GM23248 (cell line): ENCODE results near the gene ATP2A2. TPM values are rescaled to one million over a fixed set of nuclear protein-coding genes. Genes with fewer than 3 reads are reported as not detected.
A peak's percentile ranks its signal among the peaks of the same experiment; 100 is the strongest.
"Not testable (repeated sequence)": the region's sequence is repeated elsewhere in the genome, so short reads cannot be mapped to it uniquely, and the experiment has no call there.

Experiments used
- DNase-seq: peaks from one replicate; pipeline ENCODE4 v3.0.0-alpha.2; 2015
- H2AFZ ChIP-seq: fragments of 200-600 bp; sonication (generic); 2 replicates; pipeline ENCODE4 v1.6.1; 2016; ENCODE audit warnings: antibody characterized with exemption
- H3F3A ChIP-seq: fragments of 200-600 bp; sonication (generic); 2 replicates; pipeline ENCODE4 v1.6.1; 2016; ENCODE audit warnings: mild to moderate bottlenecking, antibody characterized with exemption, mixed run types; ENCODE audit not compliant: insufficient read depth
- H3K27ac ChIP-seq: fragments of 200-600 bp; sonication (generic); 2 replicates; pipeline ENCODE4 v1.5.1; 2016; ENCODE audit warnings: mild to moderate bottlenecking
- H3K27me3 ChIP-seq: fragments of 200-600 bp; sonication (generic); replicated peaks from 2 replicates; pipeline ENCODE4 v1.6.1; 2016; ENCODE audit warnings: mild to moderate bottlenecking; ENCODE audit not compliant: insufficient read depth
- H3K36me3 ChIP-seq: fragments of 200-600 bp; sonication (generic); 2 replicates; pipeline ENCODE4 v1.6.1; 2016; ENCODE audit warnings: low read depth, mild to moderate bottlenecking
- H3K4me1 ChIP-seq: fragments of 200-600 bp; sonication (generic); 2 replicates; pipeline ENCODE4 v1.6.1; 2016; ENCODE audit warnings: mild to moderate bottlenecking; ENCODE audit not compliant: insufficient read depth
- H3K4me2 ChIP-seq: fragments of 200-600 bp; sonication (generic); one replicate; pipeline ENCODE4 v1.6.1; 2016; ENCODE audit warnings: mild to moderate bottlenecking; ENCODE audit not compliant: unreplicated experiment
- H3K4me3 ChIP-seq: fragments of 200-600 bp; sonication (generic); 2 replicates; pipeline ENCODE4 v1.5.1; 2016; ENCODE audit warnings: mild to moderate bottlenecking
- H3K79me2 ChIP-seq: fragments of 200-600 bp; sonication (generic); 2 replicates; pipeline ENCODE4 v1.6.1; 2016; ENCODE audit warnings: mild to moderate bottlenecking; ENCODE audit not compliant: insufficient read depth
- H3K9ac ChIP-seq: fragments of 200-600 bp; sonication (generic); 2 replicates; pipeline ENCODE4 v1.6.1; 2016; ENCODE audit warnings: mild to moderate bottlenecking
- H3K9me2 ChIP-seq: fragments of 200-600 bp; sonication (generic); 2 replicates; pipeline ENCODE4 v1.6.1; 2016; ENCODE audit warnings: mixed run types, mild to moderate bottlenecking, moderate library complexity; ENCODE audit not compliant: insufficient read depth
- H3K9me3 ChIP-seq: fragments of 200-600 bp; sonication (generic); one replicate; pipeline ENCODE4 v1.6.1; 2017; ENCODE audit warnings: low read depth
- H4K20me1 ChIP-seq: fragments of 200-600 bp; sonication (generic); 2 replicates; pipeline ENCODE4 v1.6.0; 2016; ENCODE audit not compliant: insufficient read depth
- EZH2 ChIP-seq: fragments of 200-600 bp; sonication (generic); IDR thresholded peaks from 2 replicates; pipeline ENCODE4 v1.6.1; 2018; ENCODE audit warnings: antibody characterized with exemption, mild to moderate bottlenecking; ENCODE audit not compliant: insufficient read depth, poor library complexity, severe bottlenecking
- EZH2phosphoT487 ChIP-seq: fragments of 200-600 bp; sonication (generic); IDR thresholded peaks from 2 replicates; pipeline ENCODE4 v1.6.1; 2018; ENCODE audit warnings: antibody characterized with exemption, moderate library complexity, mild to moderate bottlenecking, low read depth; ENCODE audit not compliant: insufficient read depth
- WGBS, 2 experiments: methylation state at CpG; one replicate each; pipeline ENCODE4 v1.1.6; 2015 to 2017; ENCODE audit warnings: low lambda C conversion rate in 2 of 2, low coverage in 1 of 2; ENCODE audit errors: missing lambda C conversion rate in 2 of 2; 5-methylcytosine and 5-hydroxymethylcytosine counted together
- in situ Hi-C: fragments of 300-500 bp; cut with MboI; formaldehyde crosslinking; loops from 2 replicates; pipeline ENCODE4 v1.15.0; 2020
- polyA plus RNA-seq: library from polyadenylated mRNA; unstranded; fragments of >200 nt; fragmentation: Nextera tagmentation; extraction: Ambion mirVana; gene quantifications from 2 replicates; pipeline ENCODE4 v1.2.1, GENCODE V29; 2016
- total RNA-seq: library from RNA; depleted of rRNA; stranded (reverse); fragments of >200 nt; shearing (Covaris generic); gene quantifications from 2 replicates; pipeline ENCODE4 v1.2.3, GENCODE V29; 2014

The ATP2A2 gene
- total and polyA plus RNA-seq, 2 experiments from 2014 or later, result 29.5 to 142 TPM

- Histone ChIP-seq H3K27me3 (no peaks in the 10 kb centered on the region), H3F3A (peaks cover 61% of the 10 kb centered on the region), H3K36me3 (peaks cover 33% of the 10 kb centered on the region), H3K4me1 (no peaks in the 10 kb centered on the region), H3K9me2 (no peaks in the 10 kb centered on the region), H3K79me2 (peaks cover 5% of the 10 kb centered on the region; the same call in 1 of the 2 replicates), H3K27ac (no peak overlapping the region), H3K9me3 (no peaks in the 10 kb centered on the region), H4K20me1 (no peaks in the 10 kb centered on the region), H3K9ac (no peak overlapping the region), H3K4me3 (no peak overlapping the region), H3K4me2 (no peak overlapping the region), H2AFZ (no peak overlapping the region)
- no peak for TF ChIP-seq EZH2phosphoT487
- no peak for TF ChIP-seq EZH2
- DNase-seq, result no peak
- 88 to 89% methylated on average over 3 of the region's 3 CpGs for WGBS, 2 experiments
- in situ Hi-C loops, result no loop called here
Observed at GRCh38 chr12:110352401-110352800, 71.4 kb downstream of the ATP2A2 start.

- TF ChIP-seq EZH2phosphoT487 (no peak), EZH2 (no peak)
- no peak overlapping the region for H2AFZ ChIP-seq
- H3K9ac ChIP-seq, result no peak overlapping the region
- peaks cover 24% of the 10 kb centered on the region for H3K36me3 ChIP-seq
- H3K9me2 ChIP-seq, result no peaks in the 10 kb centered on the region
- H3K27me3 ChIP-seq, result no peaks in the 10 kb centered on the region
- no peaks in the 10 kb centered on the region for H4K20me1 ChIP-seq
- WGBS, 2 experiments, result 76 to 79% methylated on average over 13 of the region's 13 CpGs
- H3K9me3 ChIP-seq, result no peaks in the 10 kb centered on the region
- in situ Hi-C loops, result no loop called here
- DNase-seq, result no peak
- no peak overlapping the region for H3K4me2 ChIP-seq
- H3K4me1 ChIP-seq, result no peaks in the 10 kb centered on the region
- H3F3A ChIP-seq, result peaks cover 54% of the 10 kb centered on the region
- no peaks in the 10 kb centered on the region; the same call in 1 of the 2 replicates for H3K79me2 ChIP-seq
- H3K4me3 ChIP-seq, result no peak overlapping the region
- no peak overlapping the region for H3K27ac ChIP-seq
Observed at GRCh38 chr12:110353211-110353965, 72.3 kb downstream of the ATP2A2 start.

GRCh38 chr12:110354172-110354780, 73.2 kb downstream of the ATP2A2 start:
- Histone ChIP-seq H3K9me3 (no peaks in the 10 kb centered on the region), H3K36me3 (peaks cover 16% of the 10 kb centered on the region), H3K79me2 (no peaks in the 10 kb centered on the region), H3K4me3 (no peak overlapping the region), H3F3A (peaks cover 52% of the 10 kb centered on the region), H3K4me1 (no peaks in the 10 kb centered on the region), H3K27ac (no peak overlapping the region), H3K27me3 (no peaks in the 10 kb centered on the region), H2AFZ (no peak overlapping the region), H3K9me2 (no peaks in the 10 kb centered on the region), H3K9ac (no peak overlapping the region), H3K4me2 (no peak overlapping the region), H4K20me1 (no peaks in the 10 kb centered on the region)
- no peak for TF ChIP-seq EZH2
- no peak for TF ChIP-seq EZH2phosphoT487
- no peak for DNase-seq
- in situ Hi-C loops, result no loop called here
- 93 to 95% methylated on average over 7 of the region's 7 CpGs for WGBS, 2 experiments

GRCh38 chr12:110355073-110355472, 74.0 kb downstream of the ATP2A2 start:
- no peak overlapping the region for H2AFZ ChIP-seq
- no peaks in the 10 kb centered on the region for H3K9me3 ChIP-seq
- WGBS, 2 experiments, result 22 to 27% methylated on average over 3 of the region's 3 CpGs
- no peaks in the 10 kb centered on the region for H3K4me1 ChIP-seq
- no peak overlapping the region for H3K4me3 ChIP-seq
- no peak overlapping the region for H3K9ac ChIP-seq
- H3F3A ChIP-seq, result peaks cover 45% of the 10 kb centered on the region
- no peak for TF ChIP-seq EZH2phosphoT487
- TF ChIP-seq EZH2, result no peak
- H3K27ac ChIP-seq, result no peak overlapping the region
- in situ Hi-C loops, result no loop called here
- H3K36me3 ChIP-seq, result peaks cover 9% of the 10 kb centered on the region
- no peaks in the 10 kb centered on the region for H4K20me1 ChIP-seq
- H3K27me3 ChIP-seq, result no peaks in the 10 kb centered on the region
- no peak overlapping the region for H3K4me2 ChIP-seq
- DNase-seq, result peak; percentile 44
- H3K9me2 ChIP-seq, result no peaks in the 10 kb centered on the region
- H3K79me2 ChIP-seq, result no peaks in the 10 kb centered on the region

GRCh38 chr12:110358384-110359097, 77.5 kb downstream of the ATP2A2 start:
- in situ Hi-C loops, H3K4me2 ChIP-seq, H3K4me3 ChIP-seq, H3K27ac ChIP-seq, H3K27me3 ChIP-seq, H3K4me1 ChIP-seq, H2AFZ ChIP-seq, H4K20me1 ChIP-seq, H3K79me2 ChIP-seq, H3K9me2 ChIP-seq, H3K9me3 ChIP-seq, H3K36me3 ChIP-seq, H3K9ac ChIP-seq: not testable (repeated sequence)
- DNase-seq, result peak; percentile 43
- WGBS, 2 experiments, result 79 to 81% methylated on average over 8 of the region's 8 CpGs
- peaks cover 15% of the 10 kb centered on the region for H3F3A ChIP-seq
